GM21423 (cell line): ENCODE results near the gene ZNF592.

Source experiments
- ATAC-seq: cut with Tn5 transposase; IDR thresholded peaks from one replicate; pipeline ENCODE4 v1.9.1; 2021; ENCODE audit warnings: mild to moderate bottlenecking, moderate library complexity; ENCODE audit not compliant: unreplicated experiment

Gene ZNF592

GRCh38 chr15:84773716-84774115 is 25.3 kb downstream of the ZNF592 start:
- no peak for ATAC-seq

GRCh38 chr15:84775867-84776449 is 27.6 kb downstream of the ZNF592 start:
- ATAC-seq, result no peak

GRCh38 chr15:84778194-84778593 is 29.8 kb downstream of the ZNF592 start:
- no peak for ATAC-seq

- no peak for ATAC-seq
Measured at GRCh38 chr15:84780492-84780891, 32.1 kb downstream of the ZNF592 start.

- no peak for ATAC-seq
Measured at GRCh38 chr15:84781495-84781894, 33.1 kb downstream of the ZNF592 start.

GRCh38 chr15:84782346-84782745 is 34.0 kb downstream of the ZNF592 start:
- ATAC-seq, result peak; percentile 58

- ATAC-seq, result no peak
Measured at GRCh38 chr15:84783493-84784251, 35.3 kb downstream of the ZNF592 start.

- no peak for ATAC-seq
Measured at GRCh38 chr15:84784262-84784661, 35.9 kb downstream of the ZNF592 start.

- no peak for ATAC-seq
Measured at GRCh38 chr15:84785053-84785452, 36.7 kb downstream of the ZNF592 start.

- no peak for ATAC-seq
Measured at GRCh38 chr15:84788500-84788899, 40.1 kb downstream of the ZNF592 start.

- ATAC-seq, result no peak
Measured at GRCh38 chr15:84789762-84790161, 41.4 kb downstream of the ZNF592 start.

GRCh38 chr15:84790676-84791075 is 42.3 kb downstream of the ZNF592 start:
- ATAC-seq, result no peak

- ATAC-seq, result no peak
Measured at GRCh38 chr15:84791763-84792162, 43.4 kb downstream of the ZNF592 start.

GRCh38 chr15:84793431-84794161 is 45.2 kb downstream of the ZNF592 start:
- ATAC-seq, result no peak

GRCh38 chr15:84794162-84794547 is 45.8 kb downstream of the ZNF592 start:
- no peak for ATAC-seq

- ATAC-seq, result no peak
Measured at GRCh38 chr15:84795186-84795585, 46.8 kb downstream of the ZNF592 start.

GRCh38 chr15:84797212-84797611 is 48.8 kb downstream of the ZNF592 start:
- no peak for ATAC-seq

GRCh38 chr15:84797801-84798200 is 49.4 kb downstream of the ZNF592 start:
- no peak for ATAC-seq

GRCh38 chr15:84798436-84798946 is 50.1 kb downstream of the ZNF592 start:
- ATAC-seq, result no peak

GRCh38 chr15:84799511-84800187 is 51.3 kb downstream of the ZNF592 start:
- no peak for ATAC-seq

GRCh38 chr15:84800365-84800806 is 52.0 kb downstream of the ZNF592 start:
- no peak for ATAC-seq
